ENCODE results near the gene UMAD1.

DNA sequence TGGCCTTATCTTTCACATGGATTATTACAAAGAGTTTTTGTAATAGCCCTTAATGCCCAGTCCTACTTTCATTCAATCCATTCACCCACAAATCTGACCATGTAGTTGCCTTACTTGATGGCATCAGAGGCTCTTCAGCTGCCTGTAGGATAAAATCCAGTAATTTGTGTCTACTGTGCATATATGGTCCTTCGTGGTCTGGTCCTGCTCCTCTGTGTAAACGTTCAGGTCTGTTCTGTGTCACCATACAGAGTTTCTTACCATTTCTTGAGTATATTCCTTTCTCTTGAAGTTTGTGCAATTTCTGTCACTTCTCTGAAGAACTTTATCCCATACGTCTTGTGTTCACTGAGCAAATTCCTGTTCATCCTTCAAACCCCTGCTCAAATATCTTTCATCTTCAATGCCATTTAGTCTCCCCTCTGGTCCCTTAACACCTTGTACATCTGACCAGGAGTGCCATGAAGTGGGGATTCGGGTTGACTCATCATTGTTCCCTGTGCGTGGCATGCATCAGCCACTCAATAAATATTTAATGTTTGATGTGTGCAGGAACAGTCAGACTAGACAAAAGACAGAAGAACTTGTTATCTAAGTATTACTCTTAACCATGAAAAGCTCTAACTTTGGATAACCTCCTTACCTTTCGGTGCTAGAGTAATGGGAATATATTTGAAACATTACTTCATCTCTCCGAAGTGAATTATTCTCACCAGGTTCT, 176.4 kb downstream of the UMAD1 start:
- TF ChIP-seq, protein P1, sequence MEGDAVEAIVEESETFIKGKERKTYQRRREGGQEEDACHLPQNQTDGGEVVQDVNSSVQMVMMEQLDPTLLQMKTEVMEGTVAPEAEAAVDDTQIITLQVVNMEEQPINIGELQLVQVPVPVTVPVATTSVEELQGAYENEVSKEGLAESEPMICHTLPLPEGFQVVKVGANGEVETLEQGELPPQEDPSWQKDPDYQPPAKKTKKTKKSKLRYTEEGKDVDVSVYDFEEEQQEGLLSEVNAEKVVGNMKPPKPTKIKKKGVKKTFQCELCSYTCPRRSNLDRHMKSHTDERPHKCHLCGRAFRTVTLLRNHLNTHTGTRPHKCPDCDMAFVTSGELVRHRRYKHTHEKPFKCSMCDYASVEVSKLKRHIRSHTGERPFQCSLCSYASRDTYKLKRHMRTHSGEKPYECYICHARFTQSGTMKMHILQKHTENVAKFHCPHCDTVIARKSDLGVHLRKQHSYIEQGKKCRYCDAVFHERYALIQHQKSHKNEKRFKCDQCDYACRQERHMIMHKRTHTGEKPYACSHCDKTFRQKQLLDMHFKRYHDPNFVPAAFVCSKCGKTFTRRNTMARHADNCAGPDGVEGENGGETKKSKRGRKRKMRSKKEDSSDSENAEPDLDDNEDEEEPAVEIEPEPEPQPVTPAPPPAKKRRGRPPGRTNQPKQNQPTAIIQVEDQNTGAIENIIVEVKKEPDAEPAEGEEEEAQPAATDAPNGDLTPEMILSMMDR (conservative IDR thresholded peaks at IDR 0.05; ENCODE audit: low read depth, low read length), result no peak
- TF ChIP-seq MXI1 (IDR thresholded peaks at IDR 0.05; ENCODE audit: borderline replicate concordance, low read depth, low read length) (no peak), FOS (IDR thresholded peaks at IDR 0.05; ENCODE audit: low read depth, low read length) (no peak), CEBPB (IDR thresholded peaks at IDR 0.05; ENCODE audit: low read depth, low read length) (no peak)
